Uterus (tissue), 2 donors: ENCODE results near the gene MAGOHB.

Experiments used
- POLR2A ChIP-seq, 2 donors: fragments of 450-650 bp; IDR thresholded peaks; one replicate each; pipeline ENCODE4 v1.6.1; 2016; ENCODE audit warnings: antibody characterized with exemption in 2 of 2, mild to moderate bottlenecking in 1 of 2, moderate library complexity in 1 of 2
- TF ChIP-seq, protein P1 (sequence below), 4 experiments: fragments of 200-600 bp in 2 of 4; fragments of 450-650 bp in 2 of 4; sonication (generic) in 2 of 4; IDR thresholded peaks; one replicate each; pipeline ENCODE4 v1.5.1; 2016 to 2019; ENCODE audit warnings: antibody characterized with exemption in 4 of 4, mild to moderate bottlenecking in 2 of 4, moderate library complexity in 1 of 4

DNA sequence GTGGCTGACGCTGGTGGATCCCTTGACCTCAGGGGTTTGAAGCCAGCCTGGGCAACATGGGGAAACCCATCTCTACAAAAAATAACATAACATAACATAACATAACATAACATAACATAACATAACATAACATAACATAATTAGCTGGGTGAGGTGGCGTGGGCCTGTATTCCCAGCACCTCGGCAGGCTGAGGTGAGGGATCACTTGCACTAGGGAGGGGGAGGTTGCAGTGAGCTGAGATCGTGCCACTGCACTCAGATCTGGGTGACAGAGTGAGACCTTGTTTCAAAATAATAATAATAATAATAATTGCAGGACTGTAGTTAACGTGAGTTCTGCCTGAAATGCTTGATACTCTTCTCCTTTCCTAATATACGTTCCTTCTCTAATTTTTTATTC, 1.3 kb downstream of the MAGOHB start:
- no peak for TF ChIP-seq POLR2A (IDR thresholded peaks at IDR 0.05)
- TF ChIP-seq, protein P1, sequence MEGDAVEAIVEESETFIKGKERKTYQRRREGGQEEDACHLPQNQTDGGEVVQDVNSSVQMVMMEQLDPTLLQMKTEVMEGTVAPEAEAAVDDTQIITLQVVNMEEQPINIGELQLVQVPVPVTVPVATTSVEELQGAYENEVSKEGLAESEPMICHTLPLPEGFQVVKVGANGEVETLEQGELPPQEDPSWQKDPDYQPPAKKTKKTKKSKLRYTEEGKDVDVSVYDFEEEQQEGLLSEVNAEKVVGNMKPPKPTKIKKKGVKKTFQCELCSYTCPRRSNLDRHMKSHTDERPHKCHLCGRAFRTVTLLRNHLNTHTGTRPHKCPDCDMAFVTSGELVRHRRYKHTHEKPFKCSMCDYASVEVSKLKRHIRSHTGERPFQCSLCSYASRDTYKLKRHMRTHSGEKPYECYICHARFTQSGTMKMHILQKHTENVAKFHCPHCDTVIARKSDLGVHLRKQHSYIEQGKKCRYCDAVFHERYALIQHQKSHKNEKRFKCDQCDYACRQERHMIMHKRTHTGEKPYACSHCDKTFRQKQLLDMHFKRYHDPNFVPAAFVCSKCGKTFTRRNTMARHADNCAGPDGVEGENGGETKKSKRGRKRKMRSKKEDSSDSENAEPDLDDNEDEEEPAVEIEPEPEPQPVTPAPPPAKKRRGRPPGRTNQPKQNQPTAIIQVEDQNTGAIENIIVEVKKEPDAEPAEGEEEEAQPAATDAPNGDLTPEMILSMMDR (IDR thresholded peaks at IDR 0.05), result no peak
